Panc1 (cell line): Measurements from ENCODE around the gene CPOX. TPM values are rescaled to one million over a fixed set of nuclear protein-coding genes. Genes with fewer than 3 reads are reported as not detected.

Experiments
- ATAC-seq: fragments of 200-7000 bp; cut with Tn5 transposase; 2 replicates; pipeline ENCODE4 v1.9.1; 2020; ENCODE audit warnings: mild to moderate bottlenecking, moderate library complexity
- BruUV-seq: library from RNA; stranded (reverse); fragments of 400-500 nt; replicated peaks from 2 replicates; lab custom pipeline; 2021; lab: Mats Ljungman, UMichigan
- CTCF ChIA-PET: fragments of 300-600 bp; sonication (Branson Sonifier 250); formaldehyde crosslinking; loops from one replicate; lab custom pipeline; 2022; ENCODE audit warnings: antibody characterized with exemption; lab: Charles Lee
- POLR2A ChIA-PET: fragments of 300-600 bp; sonication (Branson Sonifier 250); formaldehyde crosslinking; loops from one replicate; lab custom pipeline; 2022; ENCODE audit warnings: antibody characterized with exemption; lab: Charles Lee
- DNase-seq: peaks from one replicate; pipeline ENCODE4 v3.0.0-alpha.2; 2010; ENCODE audit warnings: low read depth, low spot score
- H3K27ac ChIP-seq: 2 replicates; pipeline ENCODE4 v1.5.1; 2011; ENCODE audit warnings: mild to moderate bottlenecking, low read length, inconsistent platforms
- H3K27me3 ChIP-seq: fragments of 200-500 bp; sonication (Bioruptor generic); 2 replicates; pipeline ENCODE4 v1.6.0; 2014; ENCODE audit warnings: low read length, inconsistent platforms; ENCODE audit not compliant: control insufficient read depth, insufficient read depth
- H3K36me3 ChIP-seq: fragments of 200-500 bp; sonication (Bioruptor generic); 2 replicates; pipeline ENCODE4 v1.5.1; 2014; ENCODE audit warnings: inconsistent platforms, mild to moderate bottlenecking, low read length, moderate library complexity; ENCODE audit not compliant: control insufficient read depth, insufficient read depth
- H3K4me1 ChIP-seq: 2 replicates; pipeline ENCODE4 v1.5.1; 2011; ENCODE audit warnings: inconsistent platforms, mild to moderate bottlenecking, low read length, moderate library complexity; ENCODE audit not compliant: control insufficient read depth, insufficient read depth
- H3K4me3 ChIP-seq, 2 experiments: 2 replicates each; pipeline ENCODE4 v1.5.1; 2011 to 2012; ENCODE audit warnings: low read depth in 2 of 2, low read length in 2 of 2, mild to moderate bottlenecking in 2 of 2, inconsistent platforms in 1 of 2, moderate library complexity in 1 of 2
- H3K9me3 ChIP-seq: fragments of 200-500 bp; sonication (Bioruptor generic); 2 replicates; pipeline ENCODE4 v1.5.1; 2014; ENCODE audit warnings: low read depth, mild to moderate bottlenecking, inconsistent platforms, low read length, moderate library complexity; ENCODE audit not compliant: control insufficient read depth, insufficient read depth
- POLR2AphosphoS5 ChIP-seq: IDR thresholded peaks from 2 replicates; pipeline ENCODE4 v1.6.1; 2012; ENCODE audit warnings: mild to moderate bottlenecking, low read depth, low read length, moderate library complexity
- REST ChIP-seq, 2 experiments: IDR thresholded peaks; 2 replicates each; pipeline ENCODE4 v1.6.1; 2011 to 2012; ENCODE audit warnings: low read depth in 2 of 2, control low read depth in 1 of 2, low read length in 1 of 2, mild to moderate bottlenecking in 1 of 2, moderate library complexity in 1 of 2; ENCODE audit not compliant: insufficient read depth in 1 of 2
- SIN3A ChIP-seq: IDR thresholded peaks from 2 replicates; pipeline ENCODE4 v1.6.1; 2012; ENCODE audit warnings: low read depth, mild to moderate bottlenecking, low read length, moderate library complexity, borderline replicate concordance; ENCODE audit not compliant: insufficient read depth
- TCF7L2 ChIP-seq: IDR thresholded peaks from 2 replicates; pipeline ENCODE4 v1.6.1; 2011; ENCODE audit warnings: mild to moderate bottlenecking, low read depth, low read length, inconsistent platforms
- in situ Hi-C: cut with HindIII; loops from 2 replicates; pipeline ENCODE4 v1.10.0; 2016; ENCODE audit warnings: low sequenced_read_pairs, low pct_unique_long_range_greater_than_20kb
- intact Hi-C: fragments of 100-400 bp; cut with micrococcal nuclease; formaldehyde crosslinking; loops from one replicate; pipeline ENCODE4 v1.10.0; 2022; ENCODE audit not compliant: unreplicated experiment
- total RNA-seq: library from RNA; stranded (reverse); gene quantifications from one replicate; pipeline ENCODE4 v1.2.1, GENCODE V29; 2021; ENCODE audit not compliant: unreplicated experiment
- TF ChIP-seq, protein P1 (sequence below): fragments of 450-650 bp; IDR thresholded peaks from 2 replicates; pipeline ENCODE4 v1.5.1; 2017; ENCODE audit warnings: mild to moderate bottlenecking

CPOX gene
- total RNA-seq, 1 experiment from 2014 or later, result 14.7 TPM

- DNase-seq, result no peak
- no peaks in the 10 kb centered on the region for H3K36me3 ChIP-seq
- no peak for ATAC-seq
- in situ Hi-C loops, result no loop called here
- BruUV-seq, result no TSS peak
- no peaks in the 10 kb centered on the region for H3K9me3 ChIP-seq
- H3K27me3 ChIP-seq, result peaks cover 22% of the 10 kb centered on the region
- ChIA-PET POLR2A (no interaction called here), CTCF (no interaction called here)
- H3K4me1 ChIP-seq, result no peaks in the 10 kb centered on the region
- no peak overlapping the region for H3K4me3 ChIP-seq
- intact Hi-C loops, result no loop called here
- TF ChIP-seq TCF7L2 (no peak), REST (IDR thresholded peaks at IDR 0.05; ENCODE audit: insufficient read depth in 1 of 2, low read depth in 2 of 2, low read length in 1 of 2) (no peak), SIN3A (no peak), POLR2AphosphoS5 (no peak)
- TF ChIP-seq, protein P1, sequence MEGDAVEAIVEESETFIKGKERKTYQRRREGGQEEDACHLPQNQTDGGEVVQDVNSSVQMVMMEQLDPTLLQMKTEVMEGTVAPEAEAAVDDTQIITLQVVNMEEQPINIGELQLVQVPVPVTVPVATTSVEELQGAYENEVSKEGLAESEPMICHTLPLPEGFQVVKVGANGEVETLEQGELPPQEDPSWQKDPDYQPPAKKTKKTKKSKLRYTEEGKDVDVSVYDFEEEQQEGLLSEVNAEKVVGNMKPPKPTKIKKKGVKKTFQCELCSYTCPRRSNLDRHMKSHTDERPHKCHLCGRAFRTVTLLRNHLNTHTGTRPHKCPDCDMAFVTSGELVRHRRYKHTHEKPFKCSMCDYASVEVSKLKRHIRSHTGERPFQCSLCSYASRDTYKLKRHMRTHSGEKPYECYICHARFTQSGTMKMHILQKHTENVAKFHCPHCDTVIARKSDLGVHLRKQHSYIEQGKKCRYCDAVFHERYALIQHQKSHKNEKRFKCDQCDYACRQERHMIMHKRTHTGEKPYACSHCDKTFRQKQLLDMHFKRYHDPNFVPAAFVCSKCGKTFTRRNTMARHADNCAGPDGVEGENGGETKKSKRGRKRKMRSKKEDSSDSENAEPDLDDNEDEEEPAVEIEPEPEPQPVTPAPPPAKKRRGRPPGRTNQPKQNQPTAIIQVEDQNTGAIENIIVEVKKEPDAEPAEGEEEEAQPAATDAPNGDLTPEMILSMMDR, result no peak
- H3K27ac ChIP-seq, result no peak overlapping the region
These were observed 40.3 kb downstream of the CPOX start for GRCh38 chr3:98553021-98553563.

GRCh38 chr3:98552232-98553020, 41.0 kb downstream of the CPOX start:
- ChIA-PET POLR2A (no interaction called here), CTCF (no interaction called here)
- Histone ChIP-seq H3K27me3 (peaks cover 25% of the 10 kb centered on the region), H3K36me3 (no peaks in the 10 kb centered on the region), H3K4me3 (no peak overlapping the region), H3K4me1 (no peaks in the 10 kb centered on the region), H3K27ac (no peak overlapping the region), H3K9me3 (no peaks in the 10 kb centered on the region)
- intact Hi-C loops, result no loop called here
- in situ Hi-C loops, result no loop called here
- ATAC-seq (no peak), DNase-seq (no peak)
- TF ChIP-seq, protein P1, result no peak
- TF ChIP-seq TCF7L2 (no peak), POLR2AphosphoS5 (no peak), SIN3A (no peak), REST (IDR thresholded peaks at IDR 0.05; ENCODE audit: insufficient read depth in 1 of 2, low read depth in 2 of 2, low read length in 1 of 2) (no peak)
- no TSS peak for BruUV-seq
